HG03196 (cell line): ENCODE results near the gene NPAS2.

Source experiments
- ATAC-seq: cut with Tn5 transposase; IDR thresholded peaks from one replicate; pipeline ENCODE4 v1.9.1; 2021; ENCODE audit not compliant: unreplicated experiment

Gene NPAS2

DNA sequence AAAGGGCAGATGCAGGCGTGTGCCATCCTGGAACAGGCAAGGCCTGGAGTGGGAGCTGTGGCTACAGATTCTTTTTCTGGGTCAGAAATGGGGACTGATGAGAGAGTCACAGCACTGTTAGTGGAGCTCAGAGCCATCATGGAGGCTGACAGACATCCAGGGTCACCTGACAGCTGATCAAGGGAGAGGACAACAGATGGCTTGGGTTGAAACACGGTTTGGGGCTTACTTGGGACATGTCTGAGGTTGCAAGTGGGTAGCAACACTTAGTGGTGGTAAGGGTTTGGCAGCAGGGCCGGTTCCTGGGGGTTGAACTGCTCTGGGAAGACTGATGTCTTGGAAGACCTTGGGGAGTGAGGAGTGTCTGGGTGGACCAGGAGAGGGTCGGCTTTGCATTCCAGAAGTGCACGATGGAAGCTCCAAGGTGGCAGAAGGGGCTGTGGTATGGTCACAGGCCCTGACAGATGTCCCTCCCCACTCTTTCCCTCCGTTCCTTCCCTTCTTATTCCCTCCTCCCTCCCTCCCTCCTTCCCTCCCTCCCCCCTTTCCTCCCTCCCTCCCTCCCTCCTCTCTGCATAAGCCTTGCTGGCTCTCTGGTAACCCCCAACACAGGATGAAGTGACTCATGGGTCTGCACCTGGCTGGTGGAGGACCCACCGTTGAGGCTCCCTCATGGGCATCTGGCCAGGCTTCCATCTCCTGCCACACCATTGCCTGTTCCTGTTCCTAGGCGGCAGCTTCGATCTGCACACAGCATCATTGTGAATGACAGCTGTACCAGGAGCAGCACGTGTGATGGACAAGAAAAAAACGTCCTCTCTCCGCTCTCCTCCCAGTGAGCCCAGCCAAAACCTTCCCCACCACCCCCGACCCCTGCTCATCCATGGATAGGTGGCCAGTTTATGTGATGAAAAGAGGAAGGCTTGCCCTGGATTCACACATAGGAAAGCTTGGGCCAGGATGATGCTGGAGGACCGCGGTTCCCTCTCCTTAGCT, 118.4 kb downstream of the NPAS2 start:
- no peak for ATAC-seq

GRCh38 chr2:100939445-100939844, 119.5 kb downstream of the NPAS2 start:
- ATAC-seq, result no peak

DNA sequence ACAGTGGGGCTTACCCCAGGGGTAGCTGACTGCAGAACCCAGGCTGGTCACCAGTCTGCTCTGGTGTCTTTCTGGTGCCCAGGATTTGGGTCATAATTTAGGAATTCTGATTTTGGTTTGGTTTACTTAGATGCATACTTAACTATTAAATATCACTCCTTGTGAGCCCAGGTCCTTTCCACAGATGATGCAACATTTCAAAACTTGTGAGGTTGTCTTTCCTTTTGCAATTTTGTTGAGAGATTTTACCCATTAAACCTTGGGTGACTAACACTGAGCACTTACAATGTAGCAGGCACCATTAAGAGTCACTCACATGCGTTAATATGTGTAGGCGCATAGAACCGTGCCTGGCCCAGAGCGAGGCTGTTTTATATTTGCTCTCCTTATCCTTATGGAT, 120.3 kb downstream of the NPAS2 start:
- ATAC-seq, result no peak

DNA sequence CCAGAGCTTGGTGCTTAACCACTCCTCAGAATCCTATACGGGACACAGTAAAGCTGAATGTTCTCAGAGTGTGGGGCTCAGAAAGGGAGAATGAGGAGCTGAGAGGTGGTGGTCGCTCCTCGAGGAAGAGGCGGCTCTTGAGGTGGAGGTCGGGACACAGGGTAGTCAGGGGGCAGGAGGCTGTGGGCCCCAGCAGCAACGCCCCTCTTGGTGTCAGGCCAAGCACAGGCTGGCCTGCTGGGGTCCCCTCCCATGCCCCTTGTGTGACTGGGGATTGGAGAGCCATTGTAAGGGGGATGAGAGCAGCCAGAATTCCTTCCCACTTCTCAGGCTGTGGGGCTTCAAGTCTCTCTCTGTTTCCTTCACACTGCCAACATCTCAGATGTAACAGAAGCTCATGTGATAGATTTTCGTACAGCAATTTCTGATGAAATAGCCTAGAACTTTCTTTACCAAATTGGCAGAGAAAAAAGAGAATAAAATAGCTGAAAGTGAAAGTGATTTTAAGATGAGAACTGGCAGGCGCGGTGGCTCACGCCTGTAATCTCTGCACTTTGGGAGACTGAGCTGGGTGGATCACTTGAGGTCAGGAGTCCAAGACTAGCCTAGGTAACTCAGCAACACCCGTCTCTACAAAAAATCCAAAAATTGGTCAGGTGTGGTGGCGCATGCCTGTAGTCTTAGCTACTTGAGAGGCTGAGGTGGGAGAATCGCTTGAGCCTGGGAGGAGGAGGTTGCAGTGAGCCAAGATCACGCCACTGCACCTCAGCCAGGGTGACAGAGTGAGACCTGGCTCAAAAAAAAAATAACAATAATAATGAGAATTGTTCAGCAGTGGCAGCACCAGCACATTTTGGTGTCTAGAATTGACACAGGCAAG, 121.1 kb downstream of the NPAS2 start:
- ATAC-seq, result no peak

- ATAC-seq, result no peak
Measured at GRCh38 chr2:100941646-100942240, 121.8 kb downstream of the NPAS2 start.

- no peak for ATAC-seq
Measured at GRCh38 chr2:100944617-100945432, 124.9 kb downstream of the NPAS2 start.

DNA sequence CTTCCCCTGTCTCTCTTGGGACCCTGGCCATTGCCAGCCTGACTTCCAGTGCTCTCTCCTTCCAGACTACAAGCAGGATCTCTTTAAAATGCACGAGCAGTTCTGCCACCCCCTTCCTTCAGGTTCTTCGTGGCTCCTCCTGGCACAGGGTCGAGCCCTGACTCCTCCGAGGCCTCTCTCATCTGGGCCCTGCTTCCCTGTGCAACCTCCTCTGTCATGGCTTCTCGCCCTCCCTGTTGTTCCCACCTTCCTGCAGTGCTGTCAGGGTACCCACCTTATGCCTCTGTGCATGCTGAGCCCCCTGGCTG, 125.4 kb downstream of the NPAS2 start:
- ATAC-seq, result no peak

DNA sequence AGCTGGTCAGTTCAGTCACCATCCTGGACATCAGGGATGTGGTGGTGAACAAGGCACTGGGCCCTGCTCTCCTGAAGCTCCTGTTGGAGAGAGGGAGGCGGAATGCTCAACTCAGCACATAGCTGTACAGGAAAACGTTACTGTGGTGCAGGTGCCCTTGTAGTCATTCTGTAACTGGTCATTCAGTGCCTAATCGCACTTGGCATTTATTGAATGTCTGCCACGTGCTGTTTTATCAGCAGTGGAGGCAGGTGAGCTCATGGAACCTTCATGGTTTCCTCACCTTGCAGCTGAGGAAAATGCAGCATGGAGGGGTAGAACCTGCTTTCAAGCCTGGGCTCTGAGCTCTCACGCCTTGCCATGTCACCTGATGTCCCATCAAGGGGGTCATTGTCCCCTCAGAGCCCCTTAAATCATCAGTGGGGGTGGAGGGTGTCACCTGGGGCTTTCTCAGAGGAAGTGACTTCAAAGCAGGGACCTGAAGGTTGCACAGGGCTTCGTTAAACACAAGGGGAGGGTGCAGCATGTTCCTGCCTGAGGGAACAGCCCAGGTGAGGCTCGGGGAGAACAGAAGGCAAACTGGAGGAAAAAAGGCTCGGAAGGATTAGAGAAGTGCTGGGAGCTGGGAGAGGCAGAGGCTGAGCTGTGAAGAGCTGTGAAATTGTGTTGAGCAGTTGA, 126.1 kb downstream of the NPAS2 start:
- no peak for ATAC-seq

DNA sequence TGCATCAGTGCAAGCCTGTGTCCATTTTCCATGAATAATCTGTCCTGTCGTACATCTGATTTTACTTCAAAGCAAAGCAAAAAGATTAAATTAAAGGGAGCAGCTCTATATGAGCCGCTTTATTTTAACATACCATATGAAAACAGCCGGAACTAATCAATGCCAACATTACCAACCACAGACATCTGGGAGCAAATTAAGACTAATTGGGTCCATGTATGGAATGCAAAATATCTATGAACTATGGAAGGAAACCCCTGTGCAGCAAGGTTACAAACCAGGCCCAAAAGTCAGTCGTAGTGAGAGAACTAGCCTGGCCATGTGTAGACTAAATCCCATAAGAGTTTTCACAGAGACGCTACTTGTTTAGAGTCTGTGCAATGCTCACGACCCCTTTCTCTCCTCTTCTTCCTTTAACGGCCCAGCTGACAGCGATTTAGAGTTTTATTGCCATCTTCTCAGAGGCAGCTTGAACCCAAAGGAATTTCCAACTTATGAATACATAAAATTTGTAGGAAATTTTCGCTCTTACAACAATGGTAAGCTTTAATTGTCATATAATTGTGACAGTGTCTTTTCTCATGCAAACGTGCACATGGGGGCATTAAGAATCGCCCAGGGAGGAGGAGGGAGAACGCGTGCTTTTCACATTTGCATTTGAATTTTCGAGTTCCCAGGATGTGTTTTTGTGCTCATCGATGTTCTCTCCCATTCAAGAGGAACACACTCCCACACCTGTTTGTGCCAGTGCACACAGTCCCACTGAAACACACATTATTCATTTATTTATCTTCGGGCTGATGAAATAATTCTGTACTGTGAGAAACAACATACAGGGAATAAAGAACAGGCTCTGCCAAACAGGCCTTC, 129.2 kb downstream of the NPAS2 start:
- no peak for ATAC-seq

DNA sequence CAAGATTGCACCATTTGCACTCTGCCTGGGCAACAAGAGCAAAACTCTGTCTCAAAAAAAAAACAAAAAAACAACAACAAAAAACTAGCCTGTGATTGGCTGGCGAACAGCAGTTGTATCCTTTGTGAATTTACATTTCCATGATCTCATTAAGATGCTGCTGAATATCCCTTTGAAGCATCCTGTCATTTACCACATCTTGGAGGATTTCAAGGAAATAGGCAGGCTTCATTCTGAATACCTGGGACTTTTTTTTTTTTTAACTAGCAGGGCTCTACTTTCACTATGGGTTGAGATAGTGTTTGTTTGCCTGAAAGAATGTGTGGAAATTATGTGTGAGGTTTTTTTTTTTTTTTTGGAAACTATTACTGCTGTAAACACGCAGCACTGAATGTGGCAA, 132.6 kb downstream of the NPAS2 start:
- no peak for ATAC-seq

DNA sequence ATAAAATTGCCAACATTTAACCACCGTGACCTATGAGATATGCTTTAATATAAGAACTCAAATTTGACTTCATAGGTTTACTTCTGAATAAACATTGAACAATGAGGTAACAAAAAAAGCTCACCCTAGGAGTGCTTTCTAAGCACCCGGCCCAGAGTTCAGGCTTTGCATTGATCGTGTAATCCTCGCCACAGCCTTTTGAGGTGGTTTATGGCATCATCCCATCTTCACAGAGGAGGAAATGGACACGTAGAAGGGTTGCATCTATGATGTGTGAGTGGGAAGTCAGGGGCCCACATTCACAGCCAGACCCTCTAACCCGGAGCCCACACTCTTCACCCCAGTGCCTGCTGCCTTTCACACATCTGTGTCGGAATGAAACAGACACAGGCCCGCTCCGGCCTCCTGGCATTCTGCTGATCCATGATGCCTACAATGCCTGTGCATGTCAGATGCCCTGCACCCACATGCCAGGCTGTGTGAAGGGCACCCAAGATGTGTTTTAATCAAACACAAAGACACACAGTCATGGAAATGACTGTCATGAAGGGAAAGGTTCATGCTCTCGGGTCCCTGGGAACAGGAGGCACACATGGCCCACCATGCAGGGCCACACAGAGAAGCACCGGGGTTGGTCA, 133.6 kb downstream of the NPAS2 start:
- no peak for ATAC-seq

DNA sequence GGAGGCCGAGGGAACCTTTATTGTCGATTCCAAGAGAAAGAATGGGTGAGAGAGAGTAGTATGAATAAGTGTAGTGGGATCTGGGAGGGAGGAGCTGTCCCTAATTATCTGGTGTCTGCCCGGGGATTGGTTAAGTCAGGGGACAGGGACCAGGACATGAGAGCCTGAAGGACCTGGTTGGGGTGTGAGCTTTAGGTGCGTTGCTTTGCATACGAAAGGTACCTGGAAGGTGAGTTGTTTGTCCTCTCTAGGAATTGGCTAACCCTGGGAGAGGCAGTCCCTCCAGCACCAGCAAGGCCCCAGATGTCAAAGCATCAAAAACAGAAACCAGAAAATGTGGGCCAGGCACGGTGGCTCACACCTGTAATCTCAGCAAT, 134.1 kb downstream of the NPAS2 start:
- ATAC-seq, result no peak

- no peak for ATAC-seq
Measured at GRCh38 chr2:100955226-100955625, 135.3 kb downstream of the NPAS2 start.

DNA sequence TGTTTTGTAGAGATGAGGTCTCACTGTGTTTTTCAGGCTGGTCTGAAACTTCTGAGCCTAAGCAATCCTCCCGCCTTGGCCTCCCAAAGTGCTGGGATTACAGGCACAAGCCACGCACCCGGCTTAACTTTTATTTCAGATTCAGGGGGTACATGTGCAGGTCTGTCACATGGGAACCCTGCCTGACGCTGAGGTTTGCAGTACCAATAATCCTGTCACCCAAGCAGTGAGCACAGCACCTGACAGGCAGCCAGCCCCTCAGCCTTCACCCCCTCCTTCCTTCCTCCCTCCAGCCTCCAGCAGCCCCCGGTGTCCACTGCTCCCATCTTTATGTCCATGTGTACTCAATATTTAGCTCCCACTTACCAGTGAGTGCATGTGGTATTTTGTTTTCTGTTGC, 136.1 kb downstream of the NPAS2 start:
- no peak for ATAC-seq

DNA sequence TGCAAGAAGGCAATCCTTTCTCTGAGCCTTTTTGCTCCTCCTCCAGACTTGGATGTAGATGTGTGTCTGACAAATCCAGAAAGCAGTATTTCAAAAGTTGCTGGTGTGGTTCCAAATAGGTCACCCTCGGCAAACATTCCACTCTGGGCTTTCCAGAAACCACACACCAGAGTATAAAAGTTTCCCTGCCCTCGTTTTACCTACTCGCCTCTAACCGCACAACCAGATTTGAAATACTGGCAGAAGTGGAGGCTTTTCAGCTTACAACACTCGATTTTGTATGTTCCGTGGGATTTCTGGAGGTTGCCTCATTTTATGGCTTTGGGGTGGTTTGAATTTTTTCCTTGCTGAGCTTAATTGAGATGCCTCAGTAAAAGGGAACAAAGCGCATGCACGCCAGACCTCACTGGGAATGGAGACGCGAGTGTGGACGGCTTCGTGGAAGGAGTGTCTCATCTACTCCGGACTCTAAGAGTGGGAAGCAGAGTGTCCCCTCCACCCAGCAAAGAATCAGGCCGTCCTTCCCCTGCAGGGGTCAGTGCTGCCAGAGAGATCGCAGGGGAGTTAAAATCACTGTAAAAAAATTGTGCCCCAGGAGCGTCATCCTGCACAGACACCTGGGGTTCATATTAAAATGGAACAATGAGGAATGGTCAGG, 138.2 kb downstream of the NPAS2 start:
- no peak for ATAC-seq

- ATAC-seq, result no peak
Measured at GRCh38 chr2:100959225-100959880, 139.4 kb downstream of the NPAS2 start.

- ATAC-seq, result no peak
Measured at GRCh38 chr2:100960688-100961087, 140.7 kb downstream of the NPAS2 start.
